MM.1S (cell line): Measurements from ENCODE around the gene NRK.
"Not testable (repeated sequence)": the region's sequence is repeated elsewhere in the genome, so short reads cannot be mapped to it uniquely, and the experiment has no call there.

Experiments used
- DNase-seq: peaks from one replicate; pipeline ENCODE4 v3.0.0-alpha.2; 2015
- H2AFZ ChIP-seq: fragments of 300-600 bp; sonication (generic); 2 replicates; pipeline ENCODE4 v1.6.0; 2016; ENCODE audit warnings: antibody characterized with exemption, low read length
- H3F3A ChIP-seq: fragments of 300-600 bp; sonication (generic); 2 replicates; pipeline ENCODE4 v1.6.1; 2016; ENCODE audit warnings: mild to moderate bottlenecking, antibody characterized with exemption, low read length, moderate library complexity, mixed read lengths; ENCODE audit not compliant: insufficient read depth
- H3K27ac ChIP-seq: fragments of 300-600 bp; sonication (generic); 2 replicates; pipeline ENCODE4 v1.5.1; 2016; ENCODE audit warnings: mild to moderate bottlenecking, low read length
- H3K27me3 ChIP-seq: fragments of 300-600 bp; sonication (generic); replicated peaks from 2 replicates; pipeline ENCODE4 v1.6.0; 2016; ENCODE audit warnings: low read length; ENCODE audit not compliant: insufficient read depth
- H3K36me3 ChIP-seq: fragments of 300-600 bp; sonication (generic); replicated peaks from 2 replicates; pipeline ENCODE4 v1.6.1; 2016; ENCODE audit warnings: mild to moderate bottlenecking, low read length, mixed read lengths; ENCODE audit not compliant: insufficient read depth
- H3K4me1 ChIP-seq: fragments of 300-600 bp; sonication (generic); 2 replicates; pipeline ENCODE4 v1.6.1; 2016; ENCODE audit warnings: low read length, mixed read lengths
- H3K4me2 ChIP-seq: fragments of 300-600 bp; sonication (generic); 2 replicates; pipeline ENCODE4 v1.6.0; 2016; ENCODE audit warnings: low read depth, low read length
- H3K4me3 ChIP-seq: fragments of 300-600 bp; sonication (generic); 2 replicates; pipeline ENCODE4 v1.5.1; 2016; ENCODE audit warnings: low read length, mixed read lengths
- H3K79me2 ChIP-seq: fragments of 300-600 bp; sonication (generic); 2 replicates; pipeline ENCODE4 v1.6.1; 2016; ENCODE audit warnings: mixed run types, low read length, mixed read lengths
- H3K9ac ChIP-seq: fragments of 300-600 bp; sonication (generic); 2 replicates; pipeline ENCODE4 v1.6.1; 2016; ENCODE audit warnings: low read length, mixed read lengths
- H3K9me2 ChIP-seq: fragments of 300-600 bp; sonication (generic); replicated peaks from 2 replicates; pipeline ENCODE4 v1.6.1; 2016; ENCODE audit warnings: mild to moderate bottlenecking, low read length, mixed read lengths; ENCODE audit not compliant: insufficient read depth
- H3K9me3 ChIP-seq: fragments of 300-600 bp; sonication (generic); replicated peaks from 2 replicates; pipeline ENCODE4 v1.6.1; 2016; ENCODE audit warnings: mild to moderate bottlenecking, low read length, mixed read lengths; ENCODE audit not compliant: insufficient read depth
- H4K20me1 ChIP-seq: fragments of 300-600 bp; sonication (generic); 2 replicates; pipeline ENCODE4 v1.6.1; 2016; ENCODE audit warnings: mild to moderate bottlenecking, low read length, moderate library complexity, mixed read lengths; ENCODE audit not compliant: insufficient read depth
- EZH2 ChIP-seq: fragments of 300-600 bp; sonication (generic); optimal IDR thresholded peaks from 2 replicates; pipeline ENCODE3; 2017; ENCODE audit warnings: low read depth, mild to moderate bottlenecking, antibody characterized with exemption, low read length, mixed read lengths
- EZH2phosphoT487 ChIP-seq: fragments of 300-600 bp; sonication (generic); IDR thresholded peaks from 2 replicates; pipeline ENCODE4 v1.6.1; 2018; ENCODE audit warnings: antibody characterized with exemption, low read length
- TF ChIP-seq, protein P1 (sequence below): fragments of 300-600 bp; sonication (generic); IDR thresholded peaks from 2 replicates; pipeline ENCODE4 v1.5.1; 2016; ENCODE audit warnings: antibody characterized with exemption, low read length, mixed read lengths

Gene NRK

GRCh38 chrX:105981772-105982485 is 159.6 kb downstream of the NRK start:
- Histone ChIP-seq H2AFZ (no peak overlapping the region), H3K9ac (no peak overlapping the region), H3K4me3 (no peak overlapping the region), H3K36me3 (no peaks in the 10 kb centered on the region), H3K27ac (no peak overlapping the region), H3K9me2 (no peaks in the 10 kb centered on the region), H3F3A (no peaks in the 10 kb centered on the region), H3K4me1 (no peaks in the 10 kb centered on the region), H3K79me2 (no peaks in the 10 kb centered on the region), H3K4me2 (no peak overlapping the region), H4K20me1 (no peaks in the 10 kb centered on the region), H3K27me3 (no peaks in the 10 kb centered on the region), H3K9me3 (no peaks in the 10 kb centered on the region)
- no peak for DNase-seq
- TF ChIP-seq, protein P1, sequence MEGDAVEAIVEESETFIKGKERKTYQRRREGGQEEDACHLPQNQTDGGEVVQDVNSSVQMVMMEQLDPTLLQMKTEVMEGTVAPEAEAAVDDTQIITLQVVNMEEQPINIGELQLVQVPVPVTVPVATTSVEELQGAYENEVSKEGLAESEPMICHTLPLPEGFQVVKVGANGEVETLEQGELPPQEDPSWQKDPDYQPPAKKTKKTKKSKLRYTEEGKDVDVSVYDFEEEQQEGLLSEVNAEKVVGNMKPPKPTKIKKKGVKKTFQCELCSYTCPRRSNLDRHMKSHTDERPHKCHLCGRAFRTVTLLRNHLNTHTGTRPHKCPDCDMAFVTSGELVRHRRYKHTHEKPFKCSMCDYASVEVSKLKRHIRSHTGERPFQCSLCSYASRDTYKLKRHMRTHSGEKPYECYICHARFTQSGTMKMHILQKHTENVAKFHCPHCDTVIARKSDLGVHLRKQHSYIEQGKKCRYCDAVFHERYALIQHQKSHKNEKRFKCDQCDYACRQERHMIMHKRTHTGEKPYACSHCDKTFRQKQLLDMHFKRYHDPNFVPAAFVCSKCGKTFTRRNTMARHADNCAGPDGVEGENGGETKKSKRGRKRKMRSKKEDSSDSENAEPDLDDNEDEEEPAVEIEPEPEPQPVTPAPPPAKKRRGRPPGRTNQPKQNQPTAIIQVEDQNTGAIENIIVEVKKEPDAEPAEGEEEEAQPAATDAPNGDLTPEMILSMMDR: no peak
- TF ChIP-seq EZH2phosphoT487: no peak
- TF ChIP-seq EZH2: no peak

DNA sequence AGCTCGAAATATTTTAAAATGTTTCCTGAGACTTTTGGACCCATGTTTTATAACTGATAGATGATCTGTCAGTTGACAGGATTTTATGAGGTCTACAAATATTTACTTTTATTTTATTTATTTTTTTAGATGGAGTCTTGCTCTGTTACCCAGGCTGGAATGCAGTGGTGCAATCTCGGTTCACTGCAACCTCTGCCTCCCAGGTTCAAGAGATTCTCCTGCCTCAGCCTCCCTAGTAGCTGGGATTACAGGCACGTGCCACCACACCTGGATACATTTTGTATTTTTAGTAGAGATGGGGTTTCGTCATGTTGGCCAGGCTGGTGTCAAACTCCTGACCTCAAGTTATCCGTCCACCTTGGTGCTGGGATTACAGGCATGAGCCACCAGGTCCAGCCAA is 166.1 kb downstream of the NRK start:
- H3K9me3 ChIP-seq, H3F3A ChIP-seq, H3K27me3 ChIP-seq, H3K4me2 ChIP-seq, H3K4me1 ChIP-seq, H2AFZ ChIP-seq, H3K79me2 ChIP-seq, H3K9ac ChIP-seq, H3K36me3 ChIP-seq, H3K9me2 ChIP-seq, H3K27ac ChIP-seq, H3K4me3 ChIP-seq, DNase-seq, H4K20me1 ChIP-seq: not testable (repeated sequence)

- TF ChIP-seq EZH2phosphoT487 (no peak), EZH2 (no peak)
- TF ChIP-seq, protein P1: no peak
- no peaks in the 10 kb centered on the region for H4K20me1 ChIP-seq
- no peak for DNase-seq
Observed at GRCh38 chrX:105999294-105999693, 177.0 kb downstream of the NRK start.

GRCh38 chrX:106000203-106000602 is 177.9 kb downstream of the NRK start:
- H3K36me3 ChIP-seq: no peaks in the 10 kb centered on the region
- H3K4me1 ChIP-seq: no peaks in the 10 kb centered on the region
- no peak overlapping the region for H3K4me3 ChIP-seq
- H3K27ac ChIP-seq: no peak overlapping the region
- no peaks in the 10 kb centered on the region for H3K9me2 ChIP-seq
- no peak overlapping the region for H2AFZ ChIP-seq
- H3F3A ChIP-seq: no peaks in the 10 kb centered on the region
- H3K4me2 ChIP-seq: no peak overlapping the region
- no peak for DNase-seq
- H3K9ac ChIP-seq: no peak overlapping the region
- no peaks in the 10 kb centered on the region for H3K9me3 ChIP-seq
- H4K20me1 ChIP-seq: no peaks in the 10 kb centered on the region
- TF ChIP-seq, protein P1: no peak
- no peak for TF ChIP-seq EZH2
- no peak for TF ChIP-seq EZH2phosphoT487
- no peaks in the 10 kb centered on the region for H3K27me3 ChIP-seq
- no peaks in the 10 kb centered on the region for H3K79me2 ChIP-seq

More at GRCh38 chrX:105999294-105999693, 177.0 kb downstream of the NRK start:
- no peaks in the 10 kb centered on the region for H3K27me3 ChIP-seq
- no peaks in the 10 kb centered on the region for H3K9me2 ChIP-seq
- no peak overlapping the region for H3K27ac ChIP-seq
- no peaks in the 10 kb centered on the region for H3K4me1 ChIP-seq
- H2AFZ ChIP-seq: no peak overlapping the region
- no peaks in the 10 kb centered on the region for H3K9me3 ChIP-seq
- H3K36me3 ChIP-seq: no peaks in the 10 kb centered on the region
- no peak overlapping the region for H3K9ac ChIP-seq
- H3K4me2 ChIP-seq: no peak overlapping the region
- no peak overlapping the region for H3K4me3 ChIP-seq
- no peaks in the 10 kb centered on the region for H3F3A ChIP-seq
- H3K79me2 ChIP-seq: no peaks in the 10 kb centered on the region

GRCh38 chrX:106000609-106001008 is 178.3 kb downstream of the NRK start:
- H3K79me2 ChIP-seq, H3K36me3 ChIP-seq, H3K9me3 ChIP-seq, H3K4me1 ChIP-seq, H3K4me2 ChIP-seq, H3K4me3 ChIP-seq, H3K27ac ChIP-seq, H3K27me3 ChIP-seq, H3K9ac ChIP-seq, H3K9me2 ChIP-seq, H3F3A ChIP-seq, H4K20me1 ChIP-seq, DNase-seq, H2AFZ ChIP-seq: not testable (repeated sequence)
